Stimulated activated CD8-positive, alpha-beta memory T cell treated with anti-CD3 and anti-CD28 coated beads, Interleukin-2, amount 100 ng/mL, for 48 hours (primary cell): Measurements from ENCODE around the gene PRDM5.

Experiments
- DNase-seq, 2 donors: peaks; one replicate each; pipeline ENCODE4 v3.0.0-alpha.2; 2020; ENCODE audit warnings: low read depth in 2 of 2

The PRDM5 gene

DNA sequence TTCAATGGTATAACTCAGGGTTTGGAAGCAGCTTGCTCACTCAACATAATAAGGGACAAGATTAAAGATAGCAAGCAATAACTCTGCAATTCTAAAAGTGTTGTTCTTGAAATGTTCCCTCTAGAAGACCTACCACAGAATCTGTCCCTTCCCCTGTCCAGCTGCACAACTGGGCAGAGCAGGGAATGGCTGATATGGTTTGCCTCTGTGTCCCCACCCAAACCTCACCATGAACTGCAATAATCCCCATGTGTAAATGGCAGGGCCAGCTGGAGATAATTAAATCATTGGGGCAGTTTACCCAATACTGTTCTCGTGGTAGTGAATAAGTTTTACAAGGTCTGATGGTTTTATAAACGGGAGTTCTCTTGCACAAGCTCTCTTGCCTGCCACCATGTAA lies 19.1 kb downstream of the PRDM5 start:
- no peak for DNase-seq

DNA sequence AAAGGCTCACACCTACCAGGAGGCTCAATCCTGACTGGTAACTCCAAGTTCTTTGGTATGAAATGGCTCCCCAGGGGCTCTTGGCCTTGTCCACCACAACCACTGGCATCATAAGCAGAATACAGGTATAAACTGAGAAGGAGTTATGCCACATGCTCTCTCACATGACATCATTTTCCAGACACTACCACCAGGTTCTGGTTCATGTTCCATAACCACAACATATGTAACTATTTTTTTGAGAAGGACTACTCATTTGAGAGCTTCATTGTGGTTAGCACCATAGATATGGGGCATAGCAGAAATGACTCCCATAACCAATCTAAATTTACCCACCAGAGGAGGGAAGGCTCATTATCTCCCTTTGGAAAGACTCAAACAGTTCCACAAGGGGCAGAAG lies 19.6 kb downstream of the PRDM5 start:
- DNase-seq: no peak

DNA sequence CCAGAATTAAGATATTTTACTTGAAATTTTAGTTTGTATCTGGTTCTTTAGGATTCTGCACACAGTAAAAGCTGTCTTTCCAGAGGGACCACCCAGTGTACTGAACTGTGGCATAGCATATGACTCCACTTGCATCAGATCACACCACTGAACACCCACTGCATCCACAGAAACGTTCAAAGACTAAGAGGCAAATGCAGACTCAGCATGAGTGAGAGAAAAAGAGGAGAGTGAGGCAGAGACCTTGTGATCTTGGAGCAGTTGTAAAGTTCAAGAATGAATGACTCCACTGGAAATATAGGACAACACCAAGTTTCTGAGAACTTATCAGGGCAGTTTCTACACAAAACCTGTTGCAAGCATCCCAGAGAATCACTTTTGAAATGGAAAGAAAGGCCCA lies 20.8 kb downstream of the PRDM5 start:
- DNase-seq: no peak

DNA sequence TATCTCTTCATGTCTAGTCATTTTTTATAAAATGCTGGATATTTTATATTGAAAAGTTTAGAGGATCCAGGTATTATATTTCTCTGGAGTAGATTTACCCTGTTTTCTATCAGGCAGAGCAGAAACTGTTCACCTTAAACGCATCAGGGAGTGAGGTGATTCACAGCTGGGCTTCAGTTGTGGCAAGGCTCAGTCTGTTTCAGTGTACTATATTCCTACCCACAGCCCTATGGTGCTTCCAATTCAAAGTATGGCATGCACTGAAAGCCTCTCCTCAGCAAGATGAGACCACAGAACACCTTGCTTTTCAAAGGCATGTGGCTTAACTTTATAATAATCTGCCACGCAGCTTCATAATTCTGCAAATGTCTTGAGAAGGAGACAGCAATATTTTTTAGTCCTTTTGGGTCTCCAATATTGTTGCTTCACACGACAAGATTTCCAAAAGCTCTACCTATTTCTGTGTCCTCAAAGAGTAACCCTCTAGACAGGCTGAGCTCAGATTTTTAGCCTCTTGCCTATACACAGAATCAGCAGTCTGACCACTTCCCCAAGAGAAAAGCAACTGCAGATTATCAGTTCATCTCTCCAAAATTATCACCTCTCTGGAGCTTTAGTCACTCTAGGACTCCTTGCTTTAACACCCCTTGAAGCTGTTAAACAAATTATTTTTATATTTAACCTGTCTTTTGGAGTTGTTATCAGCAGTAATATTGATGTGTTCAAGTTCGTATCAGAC lies 24.4 kb downstream of the PRDM5 start:
- DNase-seq: no peak

DNA sequence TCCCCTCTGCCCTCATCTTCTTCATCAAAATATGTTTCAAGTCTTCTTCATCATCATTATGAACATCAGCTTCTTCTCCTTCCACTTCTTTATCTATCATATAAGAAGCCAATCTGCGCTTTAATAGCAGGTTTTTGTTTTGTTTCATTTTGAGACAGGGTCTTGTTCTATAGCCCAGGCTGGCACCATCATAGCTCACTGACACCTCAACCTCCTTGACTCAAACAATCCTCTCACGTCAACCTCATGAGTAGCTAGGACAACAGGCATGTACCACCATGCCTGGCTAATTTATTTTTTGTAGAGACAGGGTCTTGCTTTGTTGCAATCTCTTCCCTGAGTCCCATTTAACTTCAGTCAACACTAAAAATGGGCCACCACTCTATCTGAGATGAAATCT lies 27.0 kb downstream of the PRDM5 start:
- no peak for DNase-seq

DNA sequence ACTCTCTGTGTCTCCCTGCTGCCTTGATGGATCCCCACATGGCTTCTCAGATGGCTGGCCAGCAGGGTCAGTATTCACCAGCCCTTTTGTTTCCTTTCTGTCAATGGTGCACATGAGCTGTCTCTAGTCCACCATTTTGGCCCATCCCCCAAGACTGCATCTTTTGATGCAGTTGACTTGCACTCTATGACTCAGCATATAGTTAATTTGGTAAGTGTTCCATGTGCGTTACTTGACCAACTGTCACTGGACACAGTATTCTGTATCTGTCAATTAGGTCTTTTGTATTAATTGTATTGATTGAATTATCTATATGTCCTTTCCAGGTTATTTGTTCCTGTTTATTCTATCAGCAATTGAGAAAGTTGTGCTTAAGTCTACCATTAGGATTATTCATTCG lies 29.2 kb downstream of the PRDM5 start:
- no peak for DNase-seq

DNA sequence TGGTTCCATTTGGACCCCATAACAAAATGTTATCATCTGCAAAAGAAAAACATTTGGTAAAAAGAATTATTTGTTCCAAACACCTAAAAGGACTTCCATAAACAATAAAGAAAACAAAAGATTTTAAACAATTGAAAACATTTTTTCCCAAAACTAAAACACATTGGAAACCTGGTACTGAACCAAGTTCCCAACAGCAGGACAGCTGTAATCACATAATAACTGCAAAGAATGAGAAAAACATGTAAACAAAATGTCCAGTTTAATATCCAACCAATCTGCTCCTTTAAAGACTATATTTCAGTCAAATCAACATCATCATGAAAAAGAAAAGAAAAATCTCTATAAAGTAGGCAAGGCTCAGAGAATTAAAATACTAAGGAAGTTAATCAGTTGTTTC lies 36.3 kb downstream of the PRDM5 start:
- DNase-seq: no peak

DNA sequence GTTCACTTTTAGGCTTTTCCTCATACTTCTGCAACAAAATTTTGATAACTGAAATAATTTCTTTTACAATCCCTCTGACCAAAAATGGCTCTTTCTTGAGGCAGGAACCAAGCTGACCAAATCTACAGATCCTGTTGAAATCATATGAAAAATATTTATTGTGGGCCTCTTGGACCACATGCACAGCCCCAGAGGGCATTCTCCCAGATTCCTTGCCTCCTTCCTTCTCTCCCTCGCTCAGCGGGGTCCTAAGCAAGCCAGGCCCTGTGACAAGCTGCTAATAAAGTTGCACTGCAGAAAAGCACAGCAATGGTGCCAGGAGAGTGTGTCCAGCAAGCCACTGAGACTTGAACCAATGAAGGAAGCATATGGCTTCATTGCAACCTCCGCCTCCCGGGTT lies 40.7 kb downstream of the PRDM5 start:
- no peak for DNase-seq

DNA sequence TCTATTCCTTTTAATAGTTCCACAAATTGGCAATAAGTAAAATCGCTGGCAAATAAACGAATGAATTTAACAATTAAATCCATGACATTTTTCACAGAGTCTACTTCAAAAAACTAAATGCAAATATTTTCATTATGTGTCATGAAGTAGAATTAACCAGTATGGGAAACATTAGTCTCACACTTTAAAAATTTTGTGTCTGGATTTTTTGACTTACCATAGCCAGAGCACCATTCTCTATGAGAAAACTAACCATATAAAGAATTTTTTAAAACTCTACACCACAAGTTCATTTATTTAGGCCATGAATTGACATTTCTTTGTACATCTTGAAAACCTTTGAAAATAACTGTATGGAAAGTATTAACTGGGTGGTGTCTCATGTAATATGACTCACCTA lies 41.2 kb downstream of the PRDM5 start:
- no peak for DNase-seq

DNA sequence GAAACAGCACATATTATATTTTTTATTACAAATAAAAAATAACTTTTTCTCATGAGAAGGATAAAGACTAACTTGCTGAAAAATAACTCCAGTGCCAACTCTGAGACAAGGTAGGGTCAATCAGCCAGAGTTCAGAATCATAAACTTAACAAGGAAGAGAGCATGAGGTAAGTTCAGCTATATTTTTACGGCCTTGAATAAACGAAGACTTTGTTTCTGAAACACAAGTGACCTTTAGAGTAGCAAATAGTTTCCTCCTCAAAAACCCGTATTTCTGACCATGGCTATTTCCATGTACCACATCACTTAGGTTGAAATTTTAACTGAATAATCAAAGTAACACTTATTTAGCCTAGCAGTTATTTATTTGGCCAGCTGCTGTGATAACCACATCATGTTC lies 45.5 kb downstream of the PRDM5 start:
- no peak for DNase-seq

DNA sequence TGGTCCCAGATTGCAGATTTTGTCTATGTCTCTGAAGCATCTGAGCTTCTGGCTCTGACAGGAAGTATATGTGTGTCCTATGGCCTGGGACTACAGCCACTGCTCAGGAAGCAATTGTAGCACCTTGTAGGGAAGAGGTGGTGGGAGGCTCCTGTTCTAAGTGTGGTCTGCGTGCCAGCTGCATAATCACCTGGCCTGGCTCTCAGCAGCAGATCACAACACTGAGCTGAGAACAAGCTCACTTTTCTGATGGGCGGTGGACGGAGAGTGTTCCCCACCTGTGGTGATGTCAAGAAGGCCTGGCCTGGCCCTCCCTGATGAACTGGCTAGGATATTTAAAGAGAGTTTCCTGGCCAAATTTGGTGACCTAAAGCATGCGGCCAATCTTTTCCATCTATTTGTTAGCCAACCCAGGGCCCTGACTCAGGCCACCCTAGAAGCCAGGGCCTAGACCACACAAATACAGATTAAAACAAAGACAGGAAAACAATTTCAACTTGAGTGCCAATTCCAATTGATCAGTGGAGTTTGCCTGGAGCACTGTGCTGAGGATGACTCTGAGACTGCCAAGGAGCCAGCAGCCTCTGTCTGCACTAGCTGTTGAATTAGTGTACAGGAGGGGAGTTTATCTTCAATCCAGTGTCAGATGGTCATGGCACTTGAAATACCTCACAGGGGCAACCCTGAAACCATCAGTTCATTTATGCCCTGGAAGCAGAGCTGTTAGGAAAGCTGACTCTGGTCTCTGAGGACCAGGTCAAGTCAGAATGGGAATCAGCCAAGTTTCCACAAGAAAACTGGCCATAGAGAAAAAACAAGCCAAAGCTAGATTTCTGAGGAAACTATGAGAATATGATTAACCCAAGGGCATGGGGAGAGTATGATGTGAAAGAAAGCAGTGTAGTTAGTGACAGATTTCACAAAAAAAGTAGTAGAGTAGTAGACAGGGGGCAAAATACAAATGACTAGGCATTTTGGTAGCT lies 47.4 kb downstream of the PRDM5 start:
- no peak for DNase-seq

DNA sequence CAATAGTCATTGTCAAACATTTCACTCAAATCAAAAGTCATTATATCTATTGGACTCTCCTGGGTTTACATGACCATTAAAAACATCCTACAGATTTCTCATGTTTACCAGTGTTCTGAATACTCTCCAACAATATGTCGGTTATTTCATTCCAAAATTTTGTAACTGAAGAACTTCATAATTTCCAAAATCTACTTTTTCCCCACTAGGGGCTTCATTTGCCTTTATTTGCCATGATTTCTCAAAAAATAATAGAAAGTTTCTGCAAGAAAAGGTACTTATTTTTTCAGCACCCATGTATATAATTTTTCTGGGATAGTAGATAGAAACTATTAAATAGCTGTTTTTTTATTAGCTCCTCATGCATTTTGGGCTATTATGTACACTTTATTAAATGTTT lies 49.0 kb downstream of the PRDM5 start:
- no peak for DNase-seq

DNA sequence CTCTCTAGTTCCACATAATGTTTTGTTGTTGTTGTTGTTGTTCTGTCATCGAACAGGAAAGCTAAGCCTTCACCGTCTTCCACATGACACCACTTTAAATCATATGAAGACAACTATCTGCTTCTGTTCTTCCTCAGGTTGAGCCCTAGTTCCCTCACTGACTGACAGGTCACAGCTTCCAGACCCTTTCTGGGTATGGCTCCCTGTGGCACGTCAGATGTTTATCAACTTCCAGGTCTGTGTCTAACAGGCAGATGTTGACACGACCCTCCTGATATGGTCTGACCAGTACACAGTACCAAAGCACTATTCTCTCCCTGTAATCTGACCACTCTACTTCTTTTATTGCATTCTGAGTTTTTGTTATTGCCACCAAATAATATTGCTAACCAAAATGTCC lies 51.4 kb downstream of the PRDM5 start:
- DNase-seq: no peak

DNA sequence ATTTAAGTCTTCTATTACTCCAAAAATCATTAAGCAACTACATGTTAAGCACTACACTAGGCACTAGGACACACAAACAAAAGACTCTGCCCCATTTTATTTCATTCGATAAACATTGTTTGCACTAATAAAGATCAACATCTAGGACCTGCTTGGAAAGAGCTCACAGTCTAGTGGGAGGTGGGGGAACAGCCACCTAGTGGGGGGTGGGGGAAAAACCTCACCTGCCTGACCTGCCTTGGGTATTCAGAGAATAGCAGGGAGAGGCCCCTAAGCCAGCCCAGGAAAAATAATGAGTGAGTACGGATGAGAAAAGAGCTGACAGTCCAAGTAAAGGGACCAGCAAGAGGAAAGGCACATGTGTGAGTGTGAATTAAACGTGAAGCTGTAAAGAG lies 52.2 kb downstream of the PRDM5 start:
- no peak for DNase-seq

DNA sequence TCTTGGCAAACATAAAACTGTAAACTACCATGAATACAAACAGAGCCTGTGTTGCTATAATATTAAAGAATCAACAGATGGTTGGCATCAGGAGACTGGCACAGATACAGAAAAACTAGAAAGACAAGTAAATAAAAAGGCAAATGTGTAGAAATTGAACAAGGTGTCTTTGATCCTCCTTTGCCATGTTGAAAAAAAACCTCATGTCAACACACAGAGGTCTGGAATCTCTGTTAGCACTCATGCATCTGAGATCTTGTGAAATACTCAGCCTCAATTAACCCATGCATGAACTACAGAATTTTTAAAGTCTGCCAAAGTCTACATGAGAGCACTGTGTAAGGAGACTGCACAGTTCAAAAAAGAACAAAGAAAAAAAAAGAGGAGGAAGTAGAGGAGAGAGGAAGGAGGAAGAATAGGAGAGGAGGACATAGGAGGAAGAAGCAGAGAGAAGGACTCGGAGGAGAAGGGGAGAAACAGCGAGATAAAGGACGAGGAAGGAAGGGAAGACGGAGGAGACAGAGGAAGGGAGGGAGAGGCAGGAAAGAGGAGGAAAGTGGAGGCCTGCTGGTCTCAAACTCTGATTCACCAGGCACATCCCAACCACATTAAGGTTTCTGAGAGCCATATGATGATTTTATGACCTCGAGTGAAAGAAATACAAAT lies 52.8 kb downstream of the PRDM5 start:
- no peak for DNase-seq

DNA sequence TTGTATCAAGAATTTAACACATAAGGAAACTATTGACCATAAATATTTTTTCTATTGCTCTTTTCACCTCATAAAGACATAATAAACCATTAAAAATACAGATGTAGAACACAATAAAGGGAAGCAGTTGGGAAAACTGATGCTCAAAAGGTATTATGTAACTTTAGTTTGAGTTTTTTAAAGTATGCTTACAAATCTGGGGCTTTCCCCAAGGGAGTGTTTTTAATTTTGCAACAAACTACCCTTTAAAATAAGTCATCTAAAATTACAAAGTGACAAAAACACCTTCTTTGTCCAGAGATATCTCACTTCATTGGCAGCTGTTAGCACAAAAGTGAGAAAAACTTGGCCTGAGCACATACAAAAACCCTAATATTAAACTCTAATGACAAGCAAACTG lies 55.0 kb downstream of the PRDM5 start:
- DNase-seq: no peak

DNA sequence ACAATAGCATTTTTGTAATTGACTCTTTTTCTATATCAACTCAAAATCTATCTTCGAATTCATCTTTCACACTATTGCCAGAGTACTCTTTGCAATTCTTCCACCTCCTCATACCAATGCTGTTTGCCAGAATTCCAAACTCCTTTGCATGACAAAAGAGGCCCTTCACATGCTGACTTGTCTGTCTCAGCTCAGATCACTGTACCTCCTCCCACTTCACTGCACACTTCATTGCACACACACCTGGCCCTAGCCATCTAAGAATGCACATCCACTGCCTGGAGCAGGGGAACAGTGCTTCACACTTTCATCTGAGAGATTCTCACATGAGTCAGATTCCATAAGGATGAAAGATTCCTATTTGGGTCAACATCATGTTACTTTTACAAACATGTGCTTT lies 56.5 kb downstream of the PRDM5 start:
- DNase-seq: no peak

DNA sequence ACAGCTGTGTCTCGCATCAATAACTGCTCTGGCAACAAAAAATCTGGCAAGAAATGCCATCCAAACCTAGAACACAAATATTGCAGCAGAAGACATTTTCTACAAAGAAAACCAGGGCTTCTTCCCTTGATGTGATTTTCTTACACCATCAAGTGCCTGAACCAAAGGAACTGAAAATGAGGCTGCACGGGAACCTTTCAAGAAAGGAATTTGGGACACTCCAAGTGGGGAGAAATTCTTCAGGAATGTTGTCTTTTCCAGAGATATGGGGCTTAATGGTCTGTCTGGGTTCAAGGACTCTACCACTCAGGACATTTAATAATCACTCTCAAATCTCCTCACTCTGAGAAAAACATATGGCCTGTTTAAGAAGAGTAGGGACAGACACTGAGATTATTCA lies 57.6 kb downstream of the PRDM5 start:
- no peak for DNase-seq

DNA sequence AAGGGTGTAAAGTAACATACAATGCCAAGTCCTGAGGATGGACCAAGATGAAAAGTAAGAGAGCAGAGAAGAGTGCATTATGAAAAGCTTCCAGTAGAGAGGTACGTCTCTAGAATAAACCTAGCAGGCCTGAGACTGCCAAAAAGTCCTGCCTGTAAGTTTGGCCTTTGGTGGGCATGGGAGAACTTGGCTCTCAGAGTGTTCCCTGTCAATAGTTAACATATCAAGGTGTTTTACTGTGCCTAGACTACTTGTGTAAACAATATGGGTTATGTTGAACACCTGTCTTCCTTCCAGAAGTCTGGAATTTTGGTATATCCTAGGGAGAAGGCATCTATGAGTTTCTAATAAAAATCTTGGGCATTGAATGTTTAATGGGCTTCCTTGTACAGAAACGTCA lies 60.1 kb downstream of the PRDM5 start:
- no peak for DNase-seq

DNA sequence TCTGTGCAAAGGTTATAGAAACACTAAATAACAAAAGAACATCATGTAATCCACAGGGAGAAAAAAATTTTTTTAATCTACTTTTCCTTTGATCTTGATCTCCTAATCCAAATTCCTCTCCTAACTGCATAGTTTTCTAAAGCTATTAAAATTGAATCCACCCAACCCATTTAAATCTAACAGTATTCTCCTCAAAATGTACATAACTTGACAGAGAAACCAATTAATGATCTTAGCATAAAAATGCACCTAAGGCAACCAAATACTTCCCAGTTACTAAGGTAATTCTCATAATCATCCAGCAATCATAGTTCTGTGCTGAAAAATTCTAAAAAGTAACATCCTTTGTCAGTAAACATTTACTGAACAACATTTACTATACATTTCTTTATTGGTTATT lies 60.7 kb downstream of the PRDM5 start:
- no peak for DNase-seq

DNA sequence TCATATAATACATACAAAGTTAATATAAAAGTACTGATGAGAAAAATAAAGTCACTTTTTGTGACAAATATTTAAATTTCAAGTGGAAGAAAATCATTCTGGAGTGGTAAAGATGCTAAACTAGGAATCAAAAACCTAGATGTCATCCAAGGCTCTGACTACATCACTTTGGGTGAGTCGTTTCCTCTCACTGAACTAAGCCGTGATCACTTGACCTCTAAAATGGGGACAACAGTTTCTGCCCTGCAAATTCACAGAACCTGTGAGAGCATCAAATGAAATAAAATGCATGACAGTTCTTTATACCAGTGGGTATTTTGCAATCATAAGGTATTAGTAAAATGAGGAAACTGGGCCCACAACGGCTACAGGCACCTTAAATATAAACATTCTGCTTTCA lies 63.8 kb downstream of the PRDM5 start:
- no peak for DNase-seq

DNA sequence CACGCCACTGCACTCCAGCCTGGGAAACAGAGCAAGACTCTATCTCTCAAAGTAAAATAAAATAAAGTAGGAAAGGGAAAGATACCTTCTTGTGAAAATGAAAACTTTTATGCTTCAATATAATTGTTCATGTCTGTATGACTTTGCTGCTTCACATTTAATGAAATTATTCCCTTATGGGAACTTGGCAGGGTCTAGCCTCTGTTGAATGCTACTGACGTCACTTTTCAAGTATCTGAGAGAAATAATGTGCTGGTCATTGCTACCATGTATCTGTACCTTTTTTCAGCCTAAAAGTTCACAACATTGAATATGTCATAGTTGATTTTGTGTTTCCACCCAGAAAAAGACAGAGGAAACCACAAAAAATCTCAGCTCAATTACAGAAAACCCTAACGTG lies 65.2 kb downstream of the PRDM5 start:
- no peak for DNase-seq

DNA sequence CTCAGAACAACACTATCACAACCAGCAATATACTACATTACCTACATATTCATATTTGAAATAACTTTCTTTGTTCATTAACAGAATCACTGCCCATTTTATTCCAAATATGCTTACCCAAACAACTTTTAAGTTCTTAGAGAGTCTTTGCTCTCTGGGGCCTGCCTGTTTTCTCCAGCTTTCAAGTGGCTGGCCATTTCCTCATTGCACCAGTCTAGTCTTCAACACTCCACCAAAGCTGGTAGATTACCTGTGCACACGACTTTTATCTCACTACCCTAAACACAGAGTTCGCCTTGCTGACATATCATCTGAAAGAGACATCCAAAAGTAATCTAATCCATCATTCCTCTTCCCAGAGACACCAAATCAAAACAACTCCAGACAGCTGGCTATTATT lies 66.2 kb downstream of the PRDM5 start:
- DNase-seq: no peak
